HCT116 (cell line): ENCODE measurements around the gene THRB.

Source experiments
- EGR1 ChIP-seq: IDR thresholded peaks from 2 replicates; pipeline ENCODE4 v1.6.1; 2012; ENCODE audit warnings: low read depth
- EZH2phosphoT487 ChIP-seq: fragments of 200-600 bp; IDR thresholded peaks from 2 replicates; pipeline ENCODE4 v1.6.1; 2018; ENCODE audit warnings: antibody characterized with exemption, borderline replicate concordance
- FOSL1 ChIP-seq: IDR thresholded peaks from 2 replicates; pipeline ENCODE4 v1.6.1; 2012; ENCODE audit warnings: low read depth
- JUND ChIP-seq: IDR thresholded peaks from 2 replicates; pipeline ENCODE4 v1.6.1; 2012
- POLR2AphosphoS5 ChIP-seq: IDR thresholded peaks from 2 replicates; pipeline ENCODE4 v1.6.1; 2011; ENCODE audit warnings: mild to moderate bottlenecking, low read depth, low read length, moderate library complexity
- YY1 ChIP-seq: IDR thresholded peaks from 2 replicates; pipeline ENCODE4 v1.6.1; 2011; ENCODE audit warnings: low read length, low read depth, moderate library complexity, mild to moderate bottlenecking; ENCODE audit not compliant: insufficient replicate concordance; ENCODE audit errors: extremely low read depth
- TF ChIP-seq, protein P1 (sequence below), 3 experiments: fragments of 200-600 bp in 1 of 3; sonication (generic) in 1 of 3; IDR thresholded peaks in 2 of 3; conservative IDR thresholded peaks in 1 of 3; 2 replicates each; pipeline ENCODE4 v1.5.1; 2012 to 2017; ENCODE audit warnings: low read depth in 2 of 3, low read length in 2 of 3, antibody characterized with exemption in 1 of 3, borderline replicate concordance in 1 of 3, control low read depth in 1 of 3, mild to moderate bottlenecking in 1 of 3, mixed read lengths in 1 of 3, mixed run types in 1 of 3, moderate library complexity in 1 of 3; ENCODE audit not compliant: insufficient read depth in 1 of 3

DNA sequence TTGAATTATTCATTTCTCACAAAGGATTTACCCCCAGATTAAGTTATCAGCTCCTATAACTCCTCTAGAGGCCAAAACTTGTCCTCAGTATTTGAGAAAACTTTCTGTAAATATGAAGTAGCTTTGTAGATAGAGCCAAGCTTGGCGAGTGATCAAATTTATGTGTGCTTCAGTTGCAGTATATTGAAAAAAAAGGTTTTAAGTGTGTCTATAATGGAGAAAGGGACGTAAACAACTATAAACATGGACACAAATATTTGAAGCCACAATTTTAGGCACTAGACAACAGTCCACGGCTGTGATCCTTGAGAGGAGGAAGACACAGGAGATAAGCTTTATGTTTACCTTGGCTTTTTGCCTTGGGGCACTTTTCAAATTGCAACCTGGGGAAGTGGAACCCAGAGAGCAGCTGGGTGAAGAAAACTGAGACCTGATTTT lies 118.7 kb downstream of the THRB start:
- no peak for TF ChIP-seq EZH2phosphoT487
- no peak for TF ChIP-seq YY1
- TF ChIP-seq, protein P1, sequence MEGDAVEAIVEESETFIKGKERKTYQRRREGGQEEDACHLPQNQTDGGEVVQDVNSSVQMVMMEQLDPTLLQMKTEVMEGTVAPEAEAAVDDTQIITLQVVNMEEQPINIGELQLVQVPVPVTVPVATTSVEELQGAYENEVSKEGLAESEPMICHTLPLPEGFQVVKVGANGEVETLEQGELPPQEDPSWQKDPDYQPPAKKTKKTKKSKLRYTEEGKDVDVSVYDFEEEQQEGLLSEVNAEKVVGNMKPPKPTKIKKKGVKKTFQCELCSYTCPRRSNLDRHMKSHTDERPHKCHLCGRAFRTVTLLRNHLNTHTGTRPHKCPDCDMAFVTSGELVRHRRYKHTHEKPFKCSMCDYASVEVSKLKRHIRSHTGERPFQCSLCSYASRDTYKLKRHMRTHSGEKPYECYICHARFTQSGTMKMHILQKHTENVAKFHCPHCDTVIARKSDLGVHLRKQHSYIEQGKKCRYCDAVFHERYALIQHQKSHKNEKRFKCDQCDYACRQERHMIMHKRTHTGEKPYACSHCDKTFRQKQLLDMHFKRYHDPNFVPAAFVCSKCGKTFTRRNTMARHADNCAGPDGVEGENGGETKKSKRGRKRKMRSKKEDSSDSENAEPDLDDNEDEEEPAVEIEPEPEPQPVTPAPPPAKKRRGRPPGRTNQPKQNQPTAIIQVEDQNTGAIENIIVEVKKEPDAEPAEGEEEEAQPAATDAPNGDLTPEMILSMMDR (IDR thresholded peaks at IDR 0.05 in 2 of 3, conservative IDR thresholded peaks at IDR 0.05 in 1 of 3; ENCODE audit: borderline replicate concordance in 1 of 3, insufficient read depth in 1 of 3, low read depth in 2 of 3, low read length in 2 of 3), result no peak
- TF ChIP-seq JUND, result no peak
- TF ChIP-seq POLR2AphosphoS5, result no peak
- TF ChIP-seq FOSL1, result no peak
- TF ChIP-seq EGR1, result no peak
